Neural cell (in vitro differentiated cells): Measurements from ENCODE around the gene ALDH1L1. TPM values are rescaled to one million over a fixed set of nuclear protein-coding genes. Genes with fewer than 3 reads are reported as not detected.

Experiments
- H2AFZ ChIP-seq: fragments of 200-600, 300-800 bp; sonication (generic), shearing (Covaris generic); 2 replicates; pipeline ENCODE4 v1.6.0; 2014; ENCODE audit warnings: low read depth, mild to moderate bottlenecking, antibody characterized with exemption, low read length, moderate library complexity
- H3F3A ChIP-seq: fragments of 200-600 bp; shearing (Covaris generic); 2 replicates; pipeline ENCODE4 v1.6.1; 2016; ENCODE audit warnings: mild to moderate bottlenecking, moderate library complexity, mixed read lengths, antibody characterized with exemption, low read length; ENCODE audit not compliant: insufficient read depth, poor library complexity, severe bottlenecking
- H3K27ac ChIP-seq: fragments of 200-600, 300-800 bp; sonication (generic), shearing (Covaris generic); 2 replicates; pipeline ENCODE4 v1.5.1; 2014; ENCODE audit warnings: mild to moderate bottlenecking, low read length, moderate library complexity
- H3K27me3 ChIP-seq: fragments of 300-800, 200-600 bp; sonication (generic), shearing (Covaris generic); 2 replicates; pipeline ENCODE4 v1.6.0; 2014; ENCODE audit warnings: mild to moderate bottlenecking, low read depth, low read length, moderate library complexity; ENCODE audit not compliant: insufficient read depth
- H3K36me3 ChIP-seq: fragments of 300-800, 200-600 bp; sonication (generic), shearing (Covaris generic); 2 replicates; pipeline ENCODE4 v1.5.1; 2014; ENCODE audit warnings: mild to moderate bottlenecking, antibody characterized with exemption, low read length, moderate library complexity; ENCODE audit not compliant: insufficient read depth
- H3K4me2 ChIP-seq: fragments of 300-800, 200-600 bp; sonication (generic), shearing (Covaris generic); 2 replicates; pipeline ENCODE4 v1.6.0; 2014; ENCODE audit warnings: mild to moderate bottlenecking, low read length
- H3K4me3 ChIP-seq: fragments of 300-800, 200-600 bp; sonication (generic), shearing (Covaris generic); 2 replicates; pipeline ENCODE4 v1.5.1; 2014; ENCODE audit warnings: mild to moderate bottlenecking, low read length, moderate library complexity
- H3K79me2 ChIP-seq: fragments of 200-600 bp; shearing (Covaris generic); replicated peaks from 2 replicates; pipeline ENCODE4 v1.6.0; 2014; ENCODE audit warnings: mild to moderate bottlenecking, low read length, moderate library complexity; ENCODE audit not compliant: insufficient read depth
- H3K9ac ChIP-seq: fragments of 300-800, 200-600 bp; sonication (generic), shearing (Covaris generic); 2 replicates; pipeline ENCODE4 v1.6.1; 2016; ENCODE audit warnings: mild to moderate bottlenecking, low read length, mixed read lengths
- H3K9me2 ChIP-seq: fragments of 200-600 bp; shearing (Covaris generic); 2 replicates; pipeline ENCODE4 v1.6.1; 2016; ENCODE audit warnings: mild to moderate bottlenecking, low read length, mixed read lengths; ENCODE audit not compliant: insufficient read depth
- H3K9me3 ChIP-seq: fragments of 200-600, 300-800 bp; sonication (generic), shearing (Covaris generic); 2 replicates; pipeline ENCODE4 v1.6.1; 2016; ENCODE audit warnings: mild to moderate bottlenecking, mixed run types, low read length, moderate library complexity, mixed read lengths
- H4K20me1 ChIP-seq: fragments of 200-600 bp; shearing (Covaris generic); 2 replicates; pipeline ENCODE4 v1.6.1; 2016; ENCODE audit warnings: mild to moderate bottlenecking, mixed run types; ENCODE audit not compliant: insufficient read depth
- CTCF ChIP-seq: fragments of 450-650 bp; IDR thresholded peaks from 2 replicates; pipeline ENCODE4 v1.5.1; 2014; ENCODE audit warnings: antibody characterized with exemption, mild to moderate bottlenecking, moderate library complexity; ENCODE audit not compliant: poor library complexity, severe bottlenecking
- EP300 ChIP-seq: fragments of 450-650 bp; conservative IDR thresholded peaks from 2 replicates; pipeline ENCODE4 v1.6.1; 2014; ENCODE audit warnings: antibody characterized with exemption, mild to moderate bottlenecking, moderate library complexity; ENCODE audit not compliant: poor library complexity, severe bottlenecking
- EZH2 ChIP-seq: fragments of 200-600, 300-800 bp; shearing (Covaris generic), sonication (generic); IDR thresholded peaks from 2 replicates; pipeline ENCODE4 v1.6.1; 2014; ENCODE audit warnings: antibody characterized with exemption, low read length, borderline replicate concordance, mild to moderate bottlenecking; ENCODE audit not compliant: insufficient read depth, poor library complexity, severe bottlenecking
- MXI1 ChIP-seq: fragments of 450-650 bp; conservative IDR thresholded peaks from 2 replicates; pipeline ENCODE4 v1.6.1; 2014; ENCODE audit warnings: antibody characterized with exemption, mild to moderate bottlenecking; ENCODE audit not compliant: poor library complexity, severe bottlenecking
- POLR2AphosphoS5 ChIP-seq: IDR thresholded peaks from 2 replicates; pipeline ENCODE4 v1.6.1; 2012
- RAD21 ChIP-seq: fragments of 450-650 bp; conservative IDR thresholded peaks from 2 replicates; pipeline ENCODE4 v1.6.1; 2014; ENCODE audit warnings: antibody characterized with exemption, mild to moderate bottlenecking, moderate library complexity
- SMC3 ChIP-seq: fragments of 450-650 bp; conservative IDR thresholded peaks from 2 replicates; pipeline ENCODE4 v1.6.1; 2014; ENCODE audit warnings: antibody characterized with exemption, mild to moderate bottlenecking, moderate library complexity; ENCODE audit not compliant: poor library complexity
- TAF1 ChIP-seq: IDR thresholded peaks from 2 replicates; pipeline ENCODE4 v1.6.1; 2012; ENCODE audit warnings: low read depth
- polyA plus RNA-seq: library from polyadenylated mRNA; depleted of rRNA; stranded (reverse); fragments of >200 nt; gene quantifications from 2 replicates; pipeline ENCODE4 v1.2.3, GENCODE V29; 2014
- TF ChIP-seq, protein P1 (sequence below): IDR thresholded peaks from 2 replicates; pipeline ENCODE4 v1.6.1; 2012; ENCODE audit warnings: borderline replicate concordance

Gene ALDH1L1
- polyA plus RNA-seq, 1 donor from 2014 or later: not detected

DNA sequence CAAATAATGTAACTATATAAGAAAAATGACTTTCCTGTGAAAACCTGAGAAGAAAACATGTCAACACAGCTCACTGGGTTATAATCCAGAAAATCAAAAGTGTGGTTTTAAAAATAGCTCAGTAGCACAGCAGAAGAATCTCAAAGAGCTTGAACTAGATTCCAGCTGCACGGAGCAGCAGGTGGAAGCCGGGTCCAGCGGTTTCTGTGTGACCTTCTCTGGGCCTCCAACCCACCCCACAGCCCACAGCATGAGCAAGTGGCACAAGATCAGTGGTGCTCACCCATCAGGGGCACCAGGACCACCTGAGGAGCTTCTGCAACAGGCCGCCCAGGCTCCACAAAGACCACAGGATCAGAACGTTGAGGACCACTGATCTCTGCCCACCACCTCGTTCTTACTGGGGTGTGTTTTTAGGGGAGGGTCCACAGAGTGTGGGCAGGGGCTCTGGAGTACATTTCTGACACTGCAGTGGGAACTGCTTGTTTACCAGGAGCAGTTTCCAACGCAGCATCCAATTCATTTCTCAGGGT lies 119.7 kb downstream of the ALDH1L1 start:
- H3K4me3 ChIP-seq: no peak overlapping the region
- H3K27me3 ChIP-seq: no peaks in the 10 kb centered on the region
- no peaks in the 10 kb centered on the region for H4K20me1 ChIP-seq
- no peak overlapping the region for H3K27ac ChIP-seq
- no peaks in the 10 kb centered on the region for H3K79me2 ChIP-seq
- no peak overlapping the region for H3K4me2 ChIP-seq
- no peaks in the 10 kb centered on the region for H3F3A ChIP-seq
- no peaks in the 10 kb centered on the region for H3K36me3 ChIP-seq
- no peaks in the 10 kb centered on the region for H3K9me3 ChIP-seq
- no peaks in the 10 kb centered on the region for H3K9me2 ChIP-seq
- H3K9ac ChIP-seq: no peak overlapping the region
- no peak overlapping the region for H2AFZ ChIP-seq
- TF ChIP-seq SMC3 (no peak), RAD21 (no peak), MXI1 (no peak), POLR2AphosphoS5 (no peak), EZH2 (no peak), EP300 (no peak), TAF1 (no peak)
- TF ChIP-seq, protein P1, sequence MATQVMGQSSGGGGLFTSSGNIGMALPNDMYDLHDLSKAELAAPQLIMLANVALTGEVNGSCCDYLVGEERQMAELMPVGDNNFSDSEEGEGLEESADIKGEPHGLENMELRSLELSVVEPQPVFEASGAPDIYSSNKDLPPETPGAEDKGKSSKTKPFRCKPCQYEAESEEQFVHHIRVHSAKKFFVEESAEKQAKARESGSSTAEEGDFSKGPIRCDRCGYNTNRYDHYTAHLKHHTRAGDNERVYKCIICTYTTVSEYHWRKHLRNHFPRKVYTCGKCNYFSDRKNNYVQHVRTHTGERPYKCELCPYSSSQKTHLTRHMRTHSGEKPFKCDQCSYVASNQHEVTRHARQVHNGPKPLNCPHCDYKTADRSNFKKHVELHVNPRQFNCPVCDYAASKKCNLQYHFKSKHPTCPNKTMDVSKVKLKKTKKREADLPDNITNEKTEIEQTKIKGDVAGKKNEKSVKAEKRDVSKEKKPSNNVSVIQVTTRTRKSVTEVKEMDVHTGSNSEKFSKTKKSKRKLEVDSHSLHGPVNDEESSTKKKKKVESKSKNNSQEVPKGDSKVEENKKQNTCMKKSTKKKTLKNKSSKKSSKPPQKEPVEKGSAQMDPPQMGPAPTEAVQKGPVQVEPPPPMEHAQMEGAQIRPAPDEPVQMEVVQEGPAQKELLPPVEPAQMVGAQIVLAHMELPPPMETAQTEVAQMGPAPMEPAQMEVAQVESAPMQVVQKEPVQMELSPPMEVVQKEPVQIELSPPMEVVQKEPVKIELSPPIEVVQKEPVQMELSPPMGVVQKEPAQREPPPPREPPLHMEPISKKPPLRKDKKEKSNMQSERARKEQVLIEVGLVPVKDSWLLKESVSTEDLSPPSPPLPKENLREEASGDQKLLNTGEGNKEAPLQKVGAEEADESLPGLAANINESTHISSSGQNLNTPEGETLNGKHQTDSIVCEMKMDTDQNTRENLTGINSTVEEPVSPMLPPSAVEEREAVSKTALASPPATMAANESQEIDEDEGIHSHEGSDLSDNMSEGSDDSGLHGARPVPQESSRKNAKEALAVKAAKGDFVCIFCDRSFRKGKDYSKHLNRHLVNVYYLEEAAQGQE: no peak

DNA sequence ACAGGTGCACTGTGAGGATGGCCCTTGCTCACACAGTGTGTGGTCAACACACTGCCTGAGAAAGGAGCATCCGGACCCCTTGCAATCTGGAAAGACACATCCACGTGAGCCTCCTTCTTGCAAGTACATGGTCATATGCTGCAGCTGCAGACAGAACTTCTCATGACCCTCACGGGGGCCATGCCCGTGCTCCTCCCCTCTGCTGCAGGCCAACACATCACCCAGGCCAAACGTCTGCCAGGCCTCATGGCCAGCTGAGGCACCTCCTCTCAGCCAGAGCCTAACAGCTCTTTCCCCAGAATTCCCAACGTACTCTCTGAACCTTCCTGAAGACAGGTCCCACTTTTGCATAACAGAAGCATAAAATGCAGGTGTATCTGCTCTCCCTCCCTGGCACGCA lies 121.7 kb downstream of the ALDH1L1 start:
- Histone ChIP-seq H3K9ac (no peak overlapping the region), H3K27ac (no peak overlapping the region), H3K4me3 (no peak overlapping the region), H3F3A (no peaks in the 10 kb centered on the region), H3K36me3 (no peaks in the 10 kb centered on the region), H3K4me2 (no peak overlapping the region), H3K27me3 (no peaks in the 10 kb centered on the region), H3K9me3 (no peaks in the 10 kb centered on the region), H2AFZ (no peak overlapping the region), H3K79me2 (no peaks in the 10 kb centered on the region), H4K20me1 (no peaks in the 10 kb centered on the region), H3K9me2 (no peaks in the 10 kb centered on the region)
- TF ChIP-seq SMC3 (no peak), TAF1 (no peak), MXI1 (no peak), RAD21 (no peak), EZH2 (no peak), POLR2AphosphoS5 (no peak), EP300 (no peak), CTCF (no peak)
- TF ChIP-seq, protein P1: no peak
